Heart left ventricle (tissue), 16 donors: ENCODE results near the gene CBFA2T2. TPM values are rescaled to one million over a fixed set of nuclear protein-coding genes. Genes with fewer than 3 reads are reported as not detected.
"Not testable (repeated sequence)": the region's sequence is repeated elsewhere in the genome, so short reads cannot be mapped to it uniquely, and the experiment has no call there.

Experiments
- ATAC-seq, 4 donors: fragments of 200-7000 bp; cut with Tn5 transposase; one replicate each; pipeline ENCODE4 v1.9.1; 2020 to 2022; ENCODE audit warnings: moderate library complexity in 4 of 4, mild to moderate bottlenecking in 3 of 4, moderate number of reproducible peaks in 1 of 4
- DNase-seq, 5 donors: peaks; one replicate each; pipeline ENCODE4 v3.0.0-alpha.2; 2020
- H3K27ac ChIP-seq, 12 donors: fragments of 200-600 bp; sonication (generic) in 4 of 12; one replicate each; pipeline versions ENCODE4 v1.5.0 to v1.8.0; 2016 to 2022; ENCODE audit warnings: mild to moderate bottlenecking in 2 of 12
- H3K27me3 ChIP-seq, 9 donors: fragments of 200-600 bp; sonication (generic) in 2 of 9; one replicate each; pipeline versions ENCODE4 v1.5.1 to v1.8.0; 2016 to 2022; ENCODE audit warnings: mild to moderate bottlenecking in 3 of 9
- H3K36me3 ChIP-seq, 9 donors: fragments of 200-600 bp; sonication (generic) in 2 of 9; one replicate each; pipeline versions ENCODE4 v1.5.0 to v1.8.0; 2018 to 2022; ENCODE audit warnings: mild to moderate bottlenecking in 2 of 9
- H3K4me1 ChIP-seq, 12 donors: fragments of 200-600 bp; sonication (generic) in 4 of 12; one replicate each; pipeline versions ENCODE4 v1.5.0 to v1.8.0; 2016 to 2022; ENCODE audit warnings: mild to moderate bottlenecking in 3 of 12
- H3K4me3 ChIP-seq, 12 donors: fragments of 200-600 bp; sonication (generic) in 4 of 12; one replicate each; pipeline versions ENCODE4 v1.5.0 to v1.8.0; 2017 to 2022; ENCODE audit warnings: mild to moderate bottlenecking in 9 of 12, moderate library complexity in 4 of 12
- H3K9me3 ChIP-seq, 12 donors: fragments of 200-600 bp; sonication (generic) in 4 of 12; one replicate each; pipeline versions ENCODE4 v1.5.0 to v1.8.0; 2016 to 2022; ENCODE audit warnings: mild to moderate bottlenecking in 1 of 12
- POLR2A ChIP-seq, 2 donors: fragments of 450-650 bp; IDR thresholded peaks; one replicate each; pipeline ENCODE4 v1.6.1; 2017; ENCODE audit warnings: antibody characterized with exemption in 2 of 2, mild to moderate bottlenecking in 2 of 2, moderate library complexity in 2 of 2
- WGBS, 4 donors: extraction: QIAGEN DNeasy Blood & Tissue Kit in 2 of 4; methylation state at CpG; one replicate each; pipeline versions ENCODE4 v1.1.5 to v1.1.7; 2013 to 2018; 5-methylcytosine and 5-hydroxymethylcytosine counted together
- intact Hi-C, 10 donors: fragments of 100-400 bp; cut with DNase I; formaldehyde crosslinking; loops; one replicate each; pipeline versions ENCODE4 v1.11.1 to v1.14.2; 2022
- polyA plus RNA-seq, 2 donors: library from polyadenylated mRNA; stranded (reverse); fragments of 200-250 nt; gene quantifications; one replicate each; pipeline ENCODE4 v1.2.3, GENCODE V29; 2013
- total RNA-seq, 9 donors: library from RNA; depleted of rRNA in 2 of 9; stranded (reverse); fragments of >200 nt in 2 of 9; fragmentation: NEBNext Ultra II Directional in 3 of 9; extraction: Animal tissue kit (Norgen Biotek cat#: 25700) in 3 of 9; gene quantifications; one replicate each; pipeline versions ENCODE4 v1.1.0 to v1.2.4, GENCODE V29; 2016 to 2023
- TF ChIP-seq, protein P1 (sequence below), 12 donors: fragments of 200-600 bp; sonication (generic) in 4 of 12; IDR thresholded peaks; one replicate each; pipeline versions ENCODE4 v1.5.0 to v1.8.0; 2018 to 2022; ENCODE audit warnings: antibody characterized with exemption in 12 of 12, mild to moderate bottlenecking in 5 of 12
- donor health status: ischemic (EF 13 %, LVEDD 7.1; RV severe dilation, severe dysfunction).
- donor health status: healthy with polysubstance abuse.
- donor health status: DM: no; HTN: yes; CAD: no.
- donor health status: DM: no; HTN: no; CAD: no.
- donor health status: ischemic (EF 25% LVEDD 6.9; RV normal size, moderate dysfunction).
- donor health status: ischemic (EF 25% LVEDD 5.7; RV mildly dilated, moderate dysfunction).
- donor health status: healthy.
- donor health status: DM: yes; HTN: yes; CAD: no.
- donor health status: ischemic (EF 35%, LVEDD 5.7; RV mildly dilated, moderate dysfunction).
- donor health status: nonischemic (EF 11% LVEDD 7.7; RV severe dilation, severe dysfunction).
- donor health status: DM: yes; HTN: yes; CAD: no.
- donor health status: PGD.
- donor health status: ischemic (EF 29% LVEDD 5.4; RV normal size, mild dysfunction).
- donor health status: nonischemic (EF 23%, LVEDD 6.1; RV moderate dilation, normal function).

CBFA2T2 gene
- total and polyA plus RNA-seq, 11 donors = 4.6 to 15.0 (median 9.9) TPM

DNA sequence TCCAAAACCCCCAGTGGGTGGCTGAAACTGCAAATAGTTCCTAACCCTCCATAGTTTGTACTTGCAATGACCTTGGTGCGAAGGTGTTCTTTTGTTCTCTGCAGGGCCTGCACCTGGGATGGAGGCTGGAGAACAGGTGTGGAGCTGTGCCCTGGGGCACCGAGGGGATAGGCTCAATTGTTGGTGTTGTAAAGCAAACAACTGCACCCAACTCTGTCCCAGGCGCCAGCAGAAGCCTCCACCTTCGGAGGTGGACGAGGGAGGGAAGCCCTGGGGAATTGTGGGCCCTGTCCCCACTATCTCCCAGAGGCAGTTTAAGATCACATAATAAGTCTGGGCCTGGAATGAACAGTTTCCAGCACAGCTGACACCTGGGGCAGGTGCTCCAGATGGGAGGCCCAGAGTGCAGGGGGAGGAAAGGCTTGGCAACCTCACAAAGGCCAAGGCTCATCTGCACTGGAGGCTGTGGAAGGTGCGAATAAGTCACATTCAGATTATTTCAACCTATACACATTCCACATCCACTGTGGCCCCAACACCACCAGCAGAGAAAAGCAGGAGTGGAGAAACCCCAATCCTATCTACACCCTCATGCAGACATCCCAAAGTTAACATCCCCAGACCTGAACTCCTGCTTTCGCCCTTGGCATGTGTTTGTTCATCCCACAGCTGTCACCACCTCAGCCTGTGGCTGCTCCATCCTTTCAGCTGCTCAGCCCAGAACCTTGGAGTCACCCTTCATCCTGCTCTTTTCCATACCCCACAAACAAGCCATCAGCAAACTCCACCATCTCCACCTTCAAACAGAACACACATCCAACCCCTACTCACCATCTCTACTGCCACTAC is 12.3 kb upstream of the CBFA2T2 start:
- Histone ChIP-seq H3K27ac (no peak overlapping the region), H3K4me1 (no peaks in the 10 kb centered on the region), H3K9me3 (no peaks in the 10 kb centered on the region), H3K4me3 (no peak overlapping the region), H3K36me3 (no peaks in the 10 kb centered on the region), H3K27me3 (peaks cover 0 to 6% (median 0%) of the 10 kb centered on the region in 9 donors)
- TF ChIP-seq, protein P1, sequence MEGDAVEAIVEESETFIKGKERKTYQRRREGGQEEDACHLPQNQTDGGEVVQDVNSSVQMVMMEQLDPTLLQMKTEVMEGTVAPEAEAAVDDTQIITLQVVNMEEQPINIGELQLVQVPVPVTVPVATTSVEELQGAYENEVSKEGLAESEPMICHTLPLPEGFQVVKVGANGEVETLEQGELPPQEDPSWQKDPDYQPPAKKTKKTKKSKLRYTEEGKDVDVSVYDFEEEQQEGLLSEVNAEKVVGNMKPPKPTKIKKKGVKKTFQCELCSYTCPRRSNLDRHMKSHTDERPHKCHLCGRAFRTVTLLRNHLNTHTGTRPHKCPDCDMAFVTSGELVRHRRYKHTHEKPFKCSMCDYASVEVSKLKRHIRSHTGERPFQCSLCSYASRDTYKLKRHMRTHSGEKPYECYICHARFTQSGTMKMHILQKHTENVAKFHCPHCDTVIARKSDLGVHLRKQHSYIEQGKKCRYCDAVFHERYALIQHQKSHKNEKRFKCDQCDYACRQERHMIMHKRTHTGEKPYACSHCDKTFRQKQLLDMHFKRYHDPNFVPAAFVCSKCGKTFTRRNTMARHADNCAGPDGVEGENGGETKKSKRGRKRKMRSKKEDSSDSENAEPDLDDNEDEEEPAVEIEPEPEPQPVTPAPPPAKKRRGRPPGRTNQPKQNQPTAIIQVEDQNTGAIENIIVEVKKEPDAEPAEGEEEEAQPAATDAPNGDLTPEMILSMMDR (IDR thresholded peaks at IDR 0.05) = no peak
- TF ChIP-seq POLR2A (IDR thresholded peaks at IDR 0.05) = no peak
- DNase-seq = no peak
- ATAC-seq = no peak
- WGBS, 4 donors = 82 to 86% (median 86%) methylated on average over 7 of the region's 7 CpGs
- intact Hi-C loops = no loop called here

DNA sequence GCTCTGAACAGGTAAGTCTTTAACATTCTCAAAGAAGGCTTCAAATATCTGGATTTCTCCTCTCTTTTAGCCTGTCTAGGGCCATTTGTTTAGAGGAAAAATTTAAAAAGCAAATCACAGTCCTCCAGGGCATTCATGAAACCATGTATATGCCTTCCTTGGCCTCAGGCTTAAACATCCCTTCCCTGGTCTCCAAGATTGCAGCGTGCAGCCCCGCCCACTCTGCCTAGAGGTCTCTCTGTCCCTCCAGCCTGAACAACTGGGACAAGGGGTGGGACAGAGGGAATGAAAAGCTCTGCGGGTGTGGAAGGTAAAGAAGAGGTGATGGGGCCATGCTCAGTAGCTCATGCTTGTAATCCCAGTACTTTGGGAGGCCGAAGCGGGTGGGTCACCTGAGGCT is 9.8 kb upstream of the CBFA2T2 start:
- Histone ChIP-seq H3K36me3 (no peaks in the 10 kb centered on the region), H3K9me3 (no peaks in the 10 kb centered on the region), H3K4me3 (no peak overlapping the region), H3K27ac (no peak overlapping the region), H3K4me1 (no peaks in the 10 kb centered on the region), H3K27me3 (peaks cover 0 to 6% (median 0%) of the 10 kb centered on the region in 9 donors)
- intact Hi-C loops = no loop called here
- TF ChIP-seq POLR2A (IDR thresholded peaks at IDR 0.05) = no peak
- TF ChIP-seq, protein P1 (IDR thresholded peaks at IDR 0.05) = no peak
- ATAC-seq (no peak), DNase-seq (no peak)
- WGBS, 4 donors = 92 to 98% (median 94%) methylated on average over 5 of the region's 5 CpGs

DNA sequence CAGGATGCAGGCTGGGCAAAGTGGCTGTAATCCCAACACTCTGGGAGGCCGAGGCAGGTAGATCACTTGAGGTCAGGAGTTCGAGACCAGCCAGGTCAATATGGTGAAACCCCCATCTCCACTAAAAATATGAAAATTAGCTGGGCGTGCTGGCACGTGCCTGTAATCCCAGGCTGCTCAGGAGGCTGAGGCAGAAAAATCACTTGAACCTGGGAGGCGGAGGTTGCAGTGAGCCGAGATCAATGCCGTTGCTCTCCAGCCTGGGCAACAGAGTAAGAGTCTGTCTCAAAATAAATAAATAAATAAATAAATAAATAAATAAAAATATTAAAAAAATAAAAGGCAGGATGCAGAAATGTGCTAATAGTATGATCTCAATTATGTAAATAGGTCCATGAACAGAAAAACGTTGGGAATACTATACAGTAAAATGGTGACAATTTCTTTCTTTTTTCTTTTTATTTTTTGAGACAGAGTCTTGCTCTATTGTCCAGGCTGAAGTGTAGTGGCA is 8.4 kb upstream of the CBFA2T2 start:
- Histone ChIP-seq H3K4me3 (no peak overlapping the region), H3K9me3 (no peaks in the 10 kb centered on the region), H3K4me1 (no peaks in the 10 kb centered on the region), H3K36me3 (no peaks in the 10 kb centered on the region), H3K27me3 (no peaks in the 10 kb centered on the region), H3K27ac (no peak overlapping the region)
- no peak for TF ChIP-seq POLR2A (IDR thresholded peaks at IDR 0.05)
- TF ChIP-seq, protein P1 (IDR thresholded peaks at IDR 0.05) = no peak
- DNase-seq (no peak), ATAC-seq (no peak)
- WGBS, 4 donors = 93 to 97% (median 94%) methylated on average over 8 of the region's 8 CpGs
- intact Hi-C loops = no loop called here

DNA sequence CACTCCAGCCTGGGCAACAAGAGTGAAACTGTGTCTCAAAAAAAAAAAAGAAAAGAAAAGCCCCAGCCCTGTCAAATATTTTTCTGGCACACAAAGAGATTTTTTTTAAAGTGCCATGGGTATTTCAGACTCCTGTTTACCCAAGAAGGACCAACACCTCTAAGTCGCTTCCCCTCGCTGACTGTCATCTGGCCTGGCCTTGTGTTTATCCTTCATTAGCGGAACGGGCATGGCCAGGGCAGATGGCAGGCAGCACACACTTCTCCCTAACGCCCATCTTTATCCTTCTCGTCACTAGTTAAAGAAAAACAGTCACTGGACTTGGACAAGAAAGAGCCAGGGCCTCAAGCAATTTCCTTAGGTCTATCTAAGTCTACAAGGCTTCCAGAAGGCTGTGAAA is 7.3 kb upstream of the CBFA2T2 start:
- no peak for TF ChIP-seq POLR2A (IDR thresholded peaks at IDR 0.05)
- TF ChIP-seq, protein P1 (IDR thresholded peaks at IDR 0.05) = no peak
- intact Hi-C loops = no loop called here

DNA sequence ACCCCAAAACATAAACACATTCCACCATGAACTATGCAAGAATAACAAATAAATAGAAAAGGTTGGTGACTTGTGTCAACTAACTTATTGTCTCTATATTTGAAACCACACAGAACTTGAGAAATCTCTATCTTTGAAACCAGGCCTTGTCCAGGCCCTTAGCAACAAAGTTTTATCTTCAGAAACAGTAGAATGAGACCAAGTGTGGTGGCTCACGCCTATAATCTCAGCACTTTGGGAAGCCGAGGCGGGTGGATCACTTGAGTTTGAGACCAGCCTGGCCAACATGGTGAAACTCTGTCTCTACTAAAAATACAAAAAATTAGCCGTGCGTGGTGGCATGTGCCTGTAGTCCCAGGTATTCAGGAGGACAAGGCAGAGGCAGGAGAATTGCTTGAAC is 6.7 kb upstream of the CBFA2T2 start:
- ATAC-seq, H3K4me1 ChIP-seq, H3K27ac ChIP-seq, DNase-seq, H3K36me3 ChIP-seq, H3K9me3 ChIP-seq, H3K4me3 ChIP-seq, intact Hi-C loops, H3K27me3 ChIP-seq: not testable (repeated sequence)
- 91 to 94% (median 92%) methylated on average over 5 of the region's 5 CpGs for WGBS, 4 donors

More for the DNA sequence above, 7.3 kb upstream of the CBFA2T2 start:
- ATAC-seq = no peak
- no peak overlapping the region for H3K27ac ChIP-seq
- H3K36me3 ChIP-seq = no peaks in the 10 kb centered on the region
- WGBS, 4 donors = 85 to 87% (median 86%) methylated on average over 6 of the region's 6 CpGs
- H3K9me3 ChIP-seq = no peaks in the 10 kb centered on the region
- no peaks in the 10 kb centered on the region for H3K27me3 ChIP-seq
- DNase-seq = no peak
- no peak overlapping the region for H3K4me3 ChIP-seq
- H3K4me1 ChIP-seq = no peaks in the 10 kb centered on the region
